ENCODE results near the gene OR4A16.

The OR4A16 gene

DNA sequence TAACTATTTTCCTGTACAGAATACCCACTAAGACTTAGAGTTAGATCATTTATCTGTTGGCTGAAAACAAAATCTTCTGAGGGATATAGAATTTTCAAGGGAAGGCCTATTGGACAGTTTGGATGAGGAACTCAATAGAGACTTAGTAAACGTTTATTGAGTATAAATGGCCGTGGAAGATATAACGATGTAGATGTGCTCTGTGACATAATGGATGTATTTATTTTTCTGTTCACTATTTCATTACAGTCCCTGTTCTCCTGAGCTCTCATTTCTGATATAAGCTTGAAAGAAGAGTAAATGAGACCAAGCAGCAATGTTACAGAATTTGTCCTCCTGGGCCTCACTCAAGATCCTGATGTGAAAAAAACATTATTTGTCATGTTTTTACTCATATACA is at the start of gene OR4A16:
Gene OR4A16, plus strand, starts transcription at position 301 of the 400 bp plus-strand sequence. Its CDS starts 0 bp downstream, at position 301.
- no peak for DNase-seq (ENCODE audit: low read depth in 1 of 2, low spot score in 1 of 2)

GRCh38 chr11:55324500-55324899 is 18.5 kb upstream of the OR4A16 start:
- no peak for DNase-seq (ENCODE audit: low read depth in 1 of 2, low spot score in 1 of 2)

GRCh38 chr11:55345306-55345705 is 2.3 kb downstream of the OR4A16 start:
- DNase-seq (ENCODE audit: low read depth in 1 of 2, low spot score in 1 of 2): no peak

DNA sequence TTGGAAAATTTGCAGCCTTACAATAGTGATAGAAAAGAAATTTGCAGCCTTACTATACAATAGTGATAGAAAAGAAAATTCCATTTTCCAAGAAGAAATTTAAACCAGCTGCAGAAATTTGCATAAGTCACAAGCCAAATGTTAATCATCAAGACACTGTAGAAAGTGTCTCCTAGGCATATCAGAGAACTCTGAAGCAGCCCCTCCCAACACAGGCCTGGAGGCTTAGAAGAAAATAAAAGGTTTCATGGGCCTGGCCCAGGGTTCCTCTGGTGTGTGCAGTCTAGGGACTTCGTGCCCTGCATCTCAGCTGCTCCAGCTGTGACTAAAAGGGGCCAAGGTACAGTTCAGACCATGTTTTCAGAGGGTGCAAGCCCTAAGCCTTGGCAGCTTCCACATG is 6.0 kb downstream of the OR4A16 start:
- no peak for DNase-seq (ENCODE audit: low read depth in 1 of 2, low spot score in 1 of 2)

DNA sequence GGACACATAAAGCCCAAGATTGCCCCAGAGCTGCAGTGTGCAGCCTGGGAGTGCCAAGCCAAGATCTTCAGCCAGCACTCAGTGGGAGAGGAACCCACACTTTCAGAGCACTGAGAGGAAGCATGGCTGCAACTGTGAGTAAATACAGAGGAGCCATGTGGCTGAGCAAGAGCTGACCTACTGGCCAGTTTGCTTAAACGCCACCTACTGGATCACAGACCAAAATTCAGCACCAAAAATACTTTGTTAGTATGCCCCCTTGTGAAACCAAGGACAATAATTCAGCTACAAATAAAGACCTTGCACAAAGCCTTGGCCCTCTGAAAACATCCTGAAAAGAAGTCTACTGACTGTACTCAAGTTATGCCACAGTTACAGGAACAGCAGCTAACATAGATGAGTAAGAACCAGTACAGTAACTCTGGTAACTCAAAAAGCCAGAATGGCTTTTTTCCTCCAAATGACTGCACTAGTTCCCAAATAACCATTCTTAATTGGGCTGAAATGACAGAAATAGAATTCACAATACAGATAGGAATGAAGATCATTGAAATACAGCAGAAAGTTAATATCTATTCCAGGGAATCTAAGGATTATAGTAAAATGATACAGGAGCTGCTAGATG is 14.7 kb downstream of the OR4A16 start:
- no peak for DNase-seq (ENCODE audit: low read depth in 1 of 2, low spot score in 1 of 2)

- no peak for DNase-seq (ENCODE audit: low read depth in 1 of 2, low spot score in 1 of 2)
These were observed 24.7 kb downstream of the OR4A16 start, which contains the start of gene OR4A15 for GRCh38 chr11:55367674-55368073. TSS of gene OR4A15 (plus strand) at chr11:55367974. CDS start at chr11:55367974, 0 bp downstream.
